ENCODE results near the gene RNF186. TPM values are rescaled to one million over a fixed set of nuclear protein-coding genes. Genes with fewer than 3 reads are reported as not detected.
A peak's percentile ranks its signal among the peaks of the same experiment; 100 is the strongest.

Gene RNF186
- total RNA-seq, 2 donors from 2014 or later: not detected

DNA sequence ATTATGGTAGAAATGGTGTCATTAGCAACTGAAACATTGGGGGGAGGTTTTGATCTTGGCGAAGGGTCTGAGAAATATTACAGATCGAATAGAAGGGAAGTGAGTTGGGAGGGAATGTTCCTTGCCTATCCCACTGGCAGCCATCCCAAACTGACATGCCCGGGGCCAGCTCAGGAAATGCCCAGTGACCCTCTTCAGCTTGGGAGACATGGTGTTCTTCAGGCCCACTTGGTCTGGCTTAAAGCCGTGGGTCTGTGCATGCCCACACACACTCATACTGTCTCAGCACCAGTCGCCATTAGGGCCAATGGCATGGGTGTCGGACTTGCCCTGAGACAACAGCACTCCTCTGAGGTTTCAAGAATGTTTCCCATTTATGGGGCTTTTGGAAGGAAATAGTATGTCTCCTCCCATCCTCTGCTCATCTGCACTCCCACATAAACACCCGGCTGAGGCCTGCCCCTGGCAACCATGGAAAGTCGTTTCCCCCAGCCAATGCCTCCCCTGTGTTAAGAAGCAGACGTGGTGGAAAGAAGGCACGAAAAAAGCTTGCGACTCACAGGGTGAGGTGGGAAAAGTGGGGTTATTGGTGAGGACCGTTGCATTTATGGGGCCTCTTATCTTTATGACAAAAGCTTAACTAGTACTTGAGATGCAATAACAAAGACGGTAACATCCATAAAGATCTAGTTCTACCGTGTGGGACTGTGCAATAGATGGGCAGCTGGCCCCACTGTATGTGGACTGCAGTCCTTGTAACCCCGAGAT is 2.0 kb downstream of the RNF186 start:
- Histone ChIP-seq H3K27ac (no peak overlapping the region), H3K4me3 (no peak overlapping the region), H3K36me3 (no peaks in the 10 kb centered on the region), H3K4me1 (ENCODE audit: control insufficient read depth in 1 of 2, low read depth in 2 of 2) (peaks cover 0 to 7% of the 10 kb centered on the region in 2 donors), H3K9me3 (no peaks in the 10 kb centered on the region), H3K27me3 (replicated peaks; ENCODE audit: insufficient read depth) (no peaks in the 10 kb centered on the region)
- ATAC-seq (ENCODE audit: insufficient number of reproducible peaks, low FRiP score, low read depth) (no peak), DNase-seq (ENCODE audit: low spot score) (no peak)
- TF ChIP-seq, protein P1, sequence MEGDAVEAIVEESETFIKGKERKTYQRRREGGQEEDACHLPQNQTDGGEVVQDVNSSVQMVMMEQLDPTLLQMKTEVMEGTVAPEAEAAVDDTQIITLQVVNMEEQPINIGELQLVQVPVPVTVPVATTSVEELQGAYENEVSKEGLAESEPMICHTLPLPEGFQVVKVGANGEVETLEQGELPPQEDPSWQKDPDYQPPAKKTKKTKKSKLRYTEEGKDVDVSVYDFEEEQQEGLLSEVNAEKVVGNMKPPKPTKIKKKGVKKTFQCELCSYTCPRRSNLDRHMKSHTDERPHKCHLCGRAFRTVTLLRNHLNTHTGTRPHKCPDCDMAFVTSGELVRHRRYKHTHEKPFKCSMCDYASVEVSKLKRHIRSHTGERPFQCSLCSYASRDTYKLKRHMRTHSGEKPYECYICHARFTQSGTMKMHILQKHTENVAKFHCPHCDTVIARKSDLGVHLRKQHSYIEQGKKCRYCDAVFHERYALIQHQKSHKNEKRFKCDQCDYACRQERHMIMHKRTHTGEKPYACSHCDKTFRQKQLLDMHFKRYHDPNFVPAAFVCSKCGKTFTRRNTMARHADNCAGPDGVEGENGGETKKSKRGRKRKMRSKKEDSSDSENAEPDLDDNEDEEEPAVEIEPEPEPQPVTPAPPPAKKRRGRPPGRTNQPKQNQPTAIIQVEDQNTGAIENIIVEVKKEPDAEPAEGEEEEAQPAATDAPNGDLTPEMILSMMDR (IDR thresholded peaks at IDR 0.05): no peak

DNA sequence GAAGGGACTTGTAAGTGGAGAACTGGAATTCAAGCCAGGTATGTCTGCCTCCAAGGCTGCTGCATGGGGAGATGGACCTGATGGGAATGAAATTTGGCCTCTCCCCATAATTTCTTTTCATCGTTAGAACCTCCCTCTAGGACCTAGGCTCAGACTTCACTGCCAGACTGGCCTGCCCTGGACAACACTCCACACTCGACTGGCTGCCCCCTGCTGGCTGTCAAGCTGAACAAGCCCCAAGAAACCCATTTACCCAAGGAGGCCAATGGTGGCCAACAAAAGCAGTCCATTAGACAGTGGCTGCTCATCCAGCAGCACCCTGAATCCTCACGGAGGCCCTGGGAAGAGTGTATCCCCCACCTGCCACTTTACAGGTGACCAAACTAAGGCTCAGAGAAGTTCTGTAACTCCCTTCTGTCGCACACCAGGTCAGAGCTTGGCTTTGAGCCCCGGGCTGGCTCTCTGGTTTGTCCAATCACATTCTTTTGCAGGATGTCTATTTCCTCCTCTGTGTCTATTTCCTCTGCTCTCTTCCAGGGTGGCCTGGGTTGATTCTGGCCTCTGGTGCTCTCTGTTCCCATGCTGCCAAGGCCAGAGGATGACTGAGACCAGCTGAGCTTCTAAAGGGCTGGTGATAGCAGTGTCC is 3.8 kb downstream of the RNF186 start:
- TF ChIP-seq, protein P1 (IDR thresholded peaks at IDR 0.05): peak; percentile 50
- DNase-seq (ENCODE audit: low spot score) (no peak), ATAC-seq (ENCODE audit: insufficient number of reproducible peaks, low FRiP score, low read depth) (no peak)
- no peaks in the 10 kb centered on the region for H3K36me3 ChIP-seq
- no peaks in the 10 kb centered on the region for H3K4me1 ChIP-seq (ENCODE audit: control insufficient read depth in 1 of 2, low read depth in 2 of 2)
- no peaks in the 10 kb centered on the region for H3K9me3 ChIP-seq
- H3K4me3 ChIP-seq: no peak overlapping the region
- H3K27me3 ChIP-seq (replicated peaks; ENCODE audit: insufficient read depth): no peaks in the 10 kb centered on the region
- H3K27ac ChIP-seq: no peak overlapping the region

DNA sequence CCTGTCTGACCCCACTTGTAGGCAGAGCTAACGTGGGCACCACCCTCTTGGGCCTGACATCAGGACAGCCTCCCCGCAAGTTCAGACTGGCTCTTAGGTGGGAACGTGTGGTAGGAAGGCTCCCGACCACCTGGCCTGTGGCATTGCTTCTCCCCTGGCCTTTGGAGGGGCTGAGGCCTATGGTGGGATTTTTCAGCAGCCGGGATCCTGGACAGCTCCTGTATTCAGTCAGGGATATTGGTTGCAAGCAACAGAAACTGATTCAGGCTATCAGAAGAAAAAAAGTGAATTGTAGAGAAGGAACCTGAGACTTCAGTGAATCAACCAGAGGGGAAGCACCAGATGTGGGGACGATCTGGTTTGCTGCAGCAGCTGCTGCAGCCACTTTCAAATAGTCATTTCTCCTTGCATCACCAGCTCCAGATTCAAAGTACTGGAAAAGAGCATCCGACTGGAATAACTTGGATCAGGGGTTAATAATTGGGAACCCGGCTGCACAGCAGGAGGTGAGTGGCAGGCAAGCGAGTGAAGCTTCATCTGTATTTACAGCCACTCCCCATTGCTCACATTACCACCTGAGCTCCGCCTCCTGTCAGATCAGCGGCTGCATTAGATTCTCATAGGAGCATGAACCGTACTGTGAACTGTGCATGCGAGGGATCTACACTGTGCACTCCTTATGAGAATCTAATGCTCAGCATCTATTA is 5.9 kb downstream of the RNF186 start:
- Histone ChIP-seq H3K27me3 (replicated peaks; ENCODE audit: insufficient read depth) (no peaks in the 10 kb centered on the region), H3K36me3 (no peaks in the 10 kb centered on the region), H3K4me3 (no peak overlapping the region), H3K4me1 (ENCODE audit: control insufficient read depth in 1 of 2, low read depth in 2 of 2) (no peaks in the 10 kb centered on the region), H3K9me3 (no peaks in the 10 kb centered on the region), H3K27ac (no peak overlapping the region)
- DNase-seq (ENCODE audit: low spot score) (no peak), ATAC-seq (ENCODE audit: insufficient number of reproducible peaks, low FRiP score, low read depth) (no peak)
- TF ChIP-seq, protein P1 (IDR thresholded peaks at IDR 0.05): no peak

DNA sequence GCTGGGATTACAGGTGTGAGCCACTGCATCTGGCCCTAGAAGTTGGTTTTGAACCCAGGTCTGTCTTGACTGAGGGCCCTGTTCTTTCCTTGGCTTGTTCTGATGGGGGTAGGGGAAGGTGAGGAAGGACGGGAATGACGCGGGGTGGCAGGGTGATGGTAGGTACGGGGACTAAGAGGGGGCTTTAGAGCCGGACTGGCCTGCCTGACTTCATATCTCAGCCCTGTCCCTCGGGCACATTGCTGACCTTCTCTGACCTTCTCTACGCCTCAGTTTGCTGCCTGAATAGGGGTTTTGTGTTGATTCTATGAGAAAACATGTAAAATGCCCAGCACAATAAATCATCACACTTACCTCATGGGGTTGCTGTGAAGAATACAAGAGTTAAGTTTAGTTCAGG is 6.7 kb downstream of the RNF186 start:
- ATAC-seq (ENCODE audit: insufficient number of reproducible peaks, low FRiP score, low read depth): no peak
- Histone ChIP-seq H3K4me1 (ENCODE audit: control insufficient read depth in 1 of 2, low read depth in 2 of 2) (no peaks in the 10 kb centered on the region), H3K27ac (no peak overlapping the region), H3K9me3 (no peaks in the 10 kb centered on the region), H3K4me3 (no peak overlapping the region), H3K36me3 (no peaks in the 10 kb centered on the region), H3K27me3 (replicated peaks; ENCODE audit: insufficient read depth) (no peaks in the 10 kb centered on the region)
- TF ChIP-seq, protein P1 (IDR thresholded peaks at IDR 0.05): no peak
- no peak for DNase-seq (ENCODE audit: low spot score)

DNA sequence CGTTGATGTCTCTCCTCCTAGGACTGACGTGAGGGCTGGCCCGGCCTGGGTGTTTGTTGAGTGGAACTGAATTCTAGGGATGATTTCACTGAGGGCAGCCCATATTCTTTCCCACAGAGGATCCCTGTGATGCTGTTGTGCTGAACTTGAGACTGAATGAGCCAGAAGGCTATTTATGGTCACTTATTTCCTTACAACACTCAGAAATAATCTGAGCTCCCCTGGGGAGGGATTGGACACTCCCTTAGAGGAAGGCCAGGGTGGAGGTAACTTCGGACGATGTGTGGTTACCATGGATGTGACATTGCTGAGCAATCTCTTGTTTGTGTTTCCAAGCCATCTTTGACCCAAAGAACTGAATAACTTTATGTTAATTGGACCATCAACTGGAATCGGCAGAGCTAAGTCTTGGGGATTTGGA is 10.2 kb downstream of the RNF186 start:
- DNase-seq (ENCODE audit: low spot score) (no peak), ATAC-seq (ENCODE audit: insufficient number of reproducible peaks, low FRiP score, low read depth) (no peak)
- Histone ChIP-seq H3K27me3 (replicated peaks; ENCODE audit: insufficient read depth) (no peaks in the 10 kb centered on the region), H3K36me3 (no peaks in the 10 kb centered on the region), H3K27ac (no peak overlapping the region), H3K4me3 (no peak overlapping the region), H3K9me3 (no peaks in the 10 kb centered on the region), H3K4me1 (ENCODE audit: control insufficient read depth in 1 of 2, low read depth in 2 of 2) (peaks cover 0 to 8% of the 10 kb centered on the region in 2 donors)
- TF ChIP-seq, protein P1 (IDR thresholded peaks at IDR 0.05): no peak

All from thoracic aorta (tissue), 2 donors.